Coronary artery (tissue), 2 donors: ENCODE measurements around the gene DDX31.
"Not testable (repeated sequence)": the region's sequence is repeated elsewhere in the genome, so short reads cannot be mapped to it uniquely, and the experiment has no call there.

ENCODE experiments used
- DNase-seq: peaks from one replicate; pipeline ENCODE4 v3.0.0-alpha.2; 2017; ENCODE audit warnings: low spot score
- H3K27ac ChIP-seq, 2 donors: fragments of 200-600 bp; sonication (generic); one replicate each; pipeline ENCODE4 v1.5.1; 2016 to 2019
- H3K4me3 ChIP-seq: fragments of 200-600 bp; sonication (generic); 2 replicates; pipeline ENCODE4 v1.5.1; 2016; ENCODE audit warnings: mild to moderate bottlenecking, moderate library complexity
- TF ChIP-seq, protein P1 (sequence below): fragments of 200-600 bp; sonication (generic); IDR thresholded peaks from one replicate; pipeline ENCODE4 v1.5.1; 2019; ENCODE audit warnings: antibody characterized with exemption

DDX31 gene

GRCh38 chr9:132575811-132576210 lies 94.0 kb downstream of the DDX31 start:
- no peak overlapping the region for H3K4me3 ChIP-seq
- TF ChIP-seq, protein P1, sequence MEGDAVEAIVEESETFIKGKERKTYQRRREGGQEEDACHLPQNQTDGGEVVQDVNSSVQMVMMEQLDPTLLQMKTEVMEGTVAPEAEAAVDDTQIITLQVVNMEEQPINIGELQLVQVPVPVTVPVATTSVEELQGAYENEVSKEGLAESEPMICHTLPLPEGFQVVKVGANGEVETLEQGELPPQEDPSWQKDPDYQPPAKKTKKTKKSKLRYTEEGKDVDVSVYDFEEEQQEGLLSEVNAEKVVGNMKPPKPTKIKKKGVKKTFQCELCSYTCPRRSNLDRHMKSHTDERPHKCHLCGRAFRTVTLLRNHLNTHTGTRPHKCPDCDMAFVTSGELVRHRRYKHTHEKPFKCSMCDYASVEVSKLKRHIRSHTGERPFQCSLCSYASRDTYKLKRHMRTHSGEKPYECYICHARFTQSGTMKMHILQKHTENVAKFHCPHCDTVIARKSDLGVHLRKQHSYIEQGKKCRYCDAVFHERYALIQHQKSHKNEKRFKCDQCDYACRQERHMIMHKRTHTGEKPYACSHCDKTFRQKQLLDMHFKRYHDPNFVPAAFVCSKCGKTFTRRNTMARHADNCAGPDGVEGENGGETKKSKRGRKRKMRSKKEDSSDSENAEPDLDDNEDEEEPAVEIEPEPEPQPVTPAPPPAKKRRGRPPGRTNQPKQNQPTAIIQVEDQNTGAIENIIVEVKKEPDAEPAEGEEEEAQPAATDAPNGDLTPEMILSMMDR, result no peak
- no peak for DNase-seq
- no peak overlapping the region for H3K27ac ChIP-seq

- no peak for DNase-seq
- TF ChIP-seq, protein P1, result no peak
These were observed 94.7 kb downstream of the DDX31 start for GRCh38 chr9:132575005-132575609.

DNA sequence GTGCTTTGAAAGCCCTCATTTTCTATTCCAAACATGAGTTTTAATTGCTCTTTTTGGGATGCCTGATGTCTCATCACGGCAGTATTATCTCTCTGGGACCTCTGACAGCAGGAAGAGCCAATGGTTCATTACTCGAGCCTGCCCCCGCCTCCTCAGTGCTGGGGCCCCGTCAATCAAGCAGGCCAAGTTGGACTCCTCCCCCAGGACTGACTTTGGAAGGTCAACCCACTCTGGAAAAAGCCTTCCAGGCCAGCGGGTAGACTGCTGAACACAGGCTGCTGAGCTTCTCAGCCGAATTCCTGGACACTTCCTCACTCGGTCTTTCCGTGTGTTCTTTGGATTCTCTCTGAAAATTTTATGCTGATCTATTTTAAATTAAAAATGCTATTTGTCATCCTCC lies 96.9 kb downstream of the DDX31 start:
- no peak for DNase-seq
- TF ChIP-seq, protein P1, result no peak
- no peak overlapping the region for H3K4me3 ChIP-seq
- H3K27ac ChIP-seq, result no peak overlapping the region

More at GRCh38 chr9:132575005-132575609, 94.7 kb downstream of the DDX31 start:
- no peak overlapping the region for H3K4me3 ChIP-seq
- no peak overlapping the region for H3K27ac ChIP-seq

DNA sequence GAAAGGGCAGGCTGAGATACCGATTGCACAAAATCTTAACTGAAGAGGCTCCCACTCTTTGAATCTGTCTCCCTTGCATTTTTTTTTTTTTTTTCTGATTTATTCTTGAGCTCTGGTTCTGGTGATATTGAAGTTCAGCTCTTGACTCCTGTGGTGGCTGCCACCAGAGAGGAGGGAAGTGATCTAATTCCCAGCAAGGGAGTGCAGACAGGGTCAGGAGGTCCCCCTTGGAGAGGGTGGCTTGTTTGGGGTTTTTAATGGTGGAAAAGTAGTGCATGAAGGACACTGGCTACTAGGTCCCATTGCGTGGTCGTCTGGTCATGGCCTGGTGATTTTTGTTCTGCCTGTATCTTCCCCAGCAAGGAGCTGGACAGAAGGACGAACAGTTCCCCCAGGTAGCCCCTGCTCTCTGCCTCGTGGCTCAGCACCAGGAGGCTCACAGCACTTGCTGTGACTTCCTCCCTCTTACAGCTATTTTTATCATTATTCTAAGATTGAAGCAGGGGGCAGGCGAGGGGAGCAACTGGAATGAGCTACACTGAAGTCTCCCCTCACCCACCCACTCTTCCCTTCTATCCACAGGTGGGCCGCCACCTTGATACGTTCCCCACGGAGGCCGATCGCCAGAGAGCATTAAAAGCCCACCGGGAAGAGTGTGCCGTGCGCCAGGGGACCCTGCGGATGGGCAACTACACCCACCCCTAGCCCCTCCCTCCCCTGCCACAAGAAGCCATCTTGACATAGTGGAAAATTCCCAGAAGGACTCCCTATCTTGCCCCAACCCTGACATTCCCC lies 97.8 kb downstream of the DDX31 start:
- TF ChIP-seq, protein P1, result no peak
- no peak for DNase-seq
- Histone ChIP-seq H3K27ac (no peak overlapping the region), H3K4me3 (no peak overlapping the region)

DNA sequence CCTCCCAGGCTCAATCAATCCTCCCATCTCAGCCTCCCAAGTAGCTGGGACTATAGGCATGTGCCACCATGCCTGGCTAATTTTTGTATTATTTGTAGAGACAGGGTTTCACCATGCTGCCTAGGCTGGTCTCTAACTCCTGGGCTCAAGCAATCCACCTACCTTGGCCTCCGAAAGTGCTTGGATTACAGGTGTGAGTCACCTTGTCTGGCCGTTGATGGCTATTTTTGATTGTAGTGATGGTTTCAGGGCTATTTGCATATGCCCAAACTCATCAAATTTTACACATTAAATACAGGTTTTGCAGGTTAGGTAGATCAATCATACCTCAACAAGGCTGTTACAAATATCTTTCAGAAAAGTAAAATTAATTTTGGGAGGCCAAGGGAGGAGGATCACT lies 101.0 kb downstream of the DDX31 start:
- not testable (repeated sequence) for DNase-seq, H3K27ac ChIP-seq, H3K4me3 ChIP-seq

GRCh38 chr9:132564526-132564925 lies 105.3 kb downstream of the DDX31 start:
- DNase-seq, result no peak
- Histone ChIP-seq H3K4me3 (no peak overlapping the region), H3K27ac (no peak overlapping the region)
- TF ChIP-seq, protein P1, result no peak

- no peak for DNase-seq
- Histone ChIP-seq H3K27ac (no peak overlapping the region), H3K4me3 (no peak overlapping the region)
- TF ChIP-seq, protein P1, result no peak
These were observed 107.5 kb downstream of the DDX31 start for GRCh38 chr9:132562306-132562573.
